Stomach (tissue), 4 donors: ENCODE measurements around the gene RBPJ.
A peak's percentile ranks its signal among the peaks of the same experiment; 100 is the strongest.

ENCODE experiments used
- CTCF ChIP-seq, 7 experiments: fragments of 450-650 bp in 4 of 7; fragments of 200-600 bp in 3 of 7; sonication (generic) in 3 of 7; IDR thresholded peaks; one replicate each; pipeline ENCODE4 v1.5.1; 2016 to 2019; ENCODE audit warnings: antibody characterized with exemption in 7 of 7, control low read depth in 2 of 7, mild to moderate bottlenecking in 1 of 7
- POLR2A ChIP-seq, 4 donors: fragments of 450-650 bp; IDR thresholded peaks; one replicate each; pipeline ENCODE4 v1.6.1; 2016; ENCODE audit warnings: antibody characterized with exemption in 4 of 4, control low read depth in 2 of 4, mild to moderate bottlenecking in 1 of 4, moderate library complexity in 1 of 4
- POLR2AphosphoS5 ChIP-seq, 3 donors: sonication (generic); formaldehyde crosslinking; IDR thresholded peaks; one replicate each; pipeline ENCODE4 v1.6.1; 2016; ENCODE audit warnings: antibody characterized with exemption in 3 of 3

GRCh38 chr4:26325191-26325590 is 4.4 kb downstream of the RBPJ start:
- peak in 2 of 7 experiments; percentile 28 to 33 for TF ChIP-seq CTCF (IDR thresholded peaks at IDR 0.05)
- no peak for TF ChIP-seq POLR2A (IDR thresholded peaks at IDR 0.05)
- no peak for TF ChIP-seq POLR2AphosphoS5 (IDR thresholded peaks at IDR 0.05)
